ENCODE measurements around the gene FAM13A.

Gene FAM13A

DNA sequence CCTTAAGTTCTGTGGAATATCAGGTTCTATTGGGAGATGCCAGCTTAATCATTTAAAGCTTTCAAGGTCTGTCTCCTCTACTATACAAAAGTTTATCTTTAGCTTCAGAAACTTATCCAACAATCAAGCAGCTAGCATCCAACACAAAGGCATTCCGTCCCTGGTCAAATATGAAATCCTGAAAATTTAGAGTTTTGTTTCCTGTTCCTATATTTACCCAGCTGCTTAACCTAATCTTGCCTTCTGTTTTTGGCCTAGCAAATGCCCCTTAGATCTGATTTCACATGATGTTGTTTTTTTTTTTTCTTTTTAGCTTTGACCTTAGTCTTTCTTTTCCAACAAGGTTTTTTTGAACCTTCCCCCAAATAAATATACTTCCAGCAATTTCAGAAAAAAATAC is 33.8 kb downstream of the FAM13A start:
- H4K20me1 ChIP-seq (ENCODE audit: insufficient read depth, low read length), result no peaks in the 10 kb centered on the region
- no peak for TF ChIP-seq CTCF (IDR thresholded peaks at IDR 0.05; ENCODE audit: low read length)
- TF ChIP-seq EZH2 (optimal IDR thresholded peaks at IDR 0.05; ENCODE audit: low read depth, low read length), result no peak
- TF ChIP-seq EZH2phosphoT487 (IDR thresholded peaks at IDR 0.05; ENCODE audit: low read length), result no peak
- no peaks in the 10 kb centered on the region for H3K4me1 ChIP-seq (ENCODE audit: low read length)
- H3K9me3 ChIP-seq (replicated peaks; ENCODE audit: insufficient read depth, low read length), result no peaks in the 10 kb centered on the region
- H3K27ac ChIP-seq (ENCODE audit: low read length), result no peak overlapping the region
- no peaks in the 10 kb centered on the region for H3K27me3 ChIP-seq (replicated peaks; ENCODE audit: insufficient read depth, low read length)
- no peak for DNase-seq
- H3F3A ChIP-seq (ENCODE audit: insufficient read depth, low read length), result no peaks in the 10 kb centered on the region
- H3K4me3 ChIP-seq (ENCODE audit: low read length), result no peak overlapping the region
- H3K9ac ChIP-seq (ENCODE audit: low read length), result no peak overlapping the region
- H3K9me2 ChIP-seq (replicated peaks; ENCODE audit: insufficient read depth, low read length), result no peaks in the 10 kb centered on the region
- no peaks in the 10 kb centered on the region for H3K36me3 ChIP-seq (replicated peaks; ENCODE audit: insufficient read depth, low read length)
- H3K4me2 ChIP-seq (ENCODE audit: low read depth, low read length), result no peak overlapping the region
- no peaks in the 10 kb centered on the region for H3K79me2 ChIP-seq (ENCODE audit: low read length)
- H2AFZ ChIP-seq (ENCODE audit: low read length), result no peak overlapping the region

GRCh38 chr4:89022426-89023128 is 34.4 kb downstream of the FAM13A start:
- DNase-seq, result no peak

DNA sequence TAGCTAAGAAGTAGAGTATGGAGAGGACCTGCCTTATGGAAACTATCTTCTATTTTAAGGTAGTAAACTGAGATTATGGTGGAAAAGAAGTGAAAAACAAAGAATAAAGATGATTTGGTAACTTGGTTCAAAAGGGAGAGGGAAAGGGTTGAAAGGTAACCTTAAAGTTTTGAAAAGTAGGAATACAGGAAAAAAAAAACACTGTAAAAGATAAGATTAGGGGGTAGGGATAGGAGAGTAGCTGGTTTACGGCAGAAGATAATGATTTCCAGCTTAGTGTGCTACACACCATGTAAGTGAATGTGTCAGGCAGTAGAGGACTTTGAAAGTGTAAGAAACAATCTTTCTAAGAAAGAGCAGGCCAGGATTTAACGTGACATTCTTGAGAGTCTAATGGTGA is 35.3 kb downstream of the FAM13A start:
- H3K36me3 ChIP-seq (replicated peaks; ENCODE audit: insufficient read depth, low read length), result no peaks in the 10 kb centered on the region

More at GRCh38 chr4:89022426-89023128, 34.4 kb downstream of the FAM13A start:
- Histone ChIP-seq H3K27me3 (replicated peaks; ENCODE audit: insufficient read depth, low read length) (no peaks in the 10 kb centered on the region), H3K27ac (ENCODE audit: low read length) (no peak overlapping the region), H3K9ac (ENCODE audit: low read length) (no peak overlapping the region), H2AFZ (ENCODE audit: low read length) (no peak overlapping the region), H3K9me2 (replicated peaks; ENCODE audit: insufficient read depth, low read length) (no peaks in the 10 kb centered on the region), H3K4me3 (ENCODE audit: low read length) (no peak overlapping the region), H3K36me3 (replicated peaks; ENCODE audit: insufficient read depth, low read length) (no peaks in the 10 kb centered on the region), H3K4me1 (ENCODE audit: low read length) (no peaks in the 10 kb centered on the region), H3K4me2 (ENCODE audit: low read depth, low read length) (no peak overlapping the region), H3F3A (ENCODE audit: insufficient read depth, low read length) (no peaks in the 10 kb centered on the region), H3K79me2 (ENCODE audit: low read length) (no peaks in the 10 kb centered on the region), H3K9me3 (replicated peaks; ENCODE audit: insufficient read depth, low read length) (no peaks in the 10 kb centered on the region), H4K20me1 (ENCODE audit: insufficient read depth, low read length) (no peaks in the 10 kb centered on the region)
- TF ChIP-seq CTCF (IDR thresholded peaks at IDR 0.05; ENCODE audit: low read length), result no peak
- no peak for TF ChIP-seq EZH2phosphoT487 (IDR thresholded peaks at IDR 0.05; ENCODE audit: low read length)
- TF ChIP-seq EZH2 (optimal IDR thresholded peaks at IDR 0.05; ENCODE audit: low read depth, low read length), result no peak

More for the DNA sequence above, 35.3 kb downstream of the FAM13A start:
- H3K79me2 ChIP-seq (ENCODE audit: low read length), result no peaks in the 10 kb centered on the region
- no peak overlapping the region for H3K4me2 ChIP-seq (ENCODE audit: low read depth, low read length)
- no peak overlapping the region for H3K4me3 ChIP-seq (ENCODE audit: low read length)
- H2AFZ ChIP-seq (ENCODE audit: low read length), result no peak overlapping the region
- TF ChIP-seq EZH2phosphoT487 (IDR thresholded peaks at IDR 0.05; ENCODE audit: low read length) (no peak), CTCF (IDR thresholded peaks at IDR 0.05; ENCODE audit: low read length) (no peak), EZH2 (optimal IDR thresholded peaks at IDR 0.05; ENCODE audit: low read depth, low read length) (no peak)
- no peaks in the 10 kb centered on the region for H4K20me1 ChIP-seq (ENCODE audit: insufficient read depth, low read length)
- no peak overlapping the region for H3K9ac ChIP-seq (ENCODE audit: low read length)
- no peak overlapping the region for H3K27ac ChIP-seq (ENCODE audit: low read length)
- no peak for DNase-seq
- no peaks in the 10 kb centered on the region for H3K4me1 ChIP-seq (ENCODE audit: low read length)
- H3K27me3 ChIP-seq (replicated peaks; ENCODE audit: insufficient read depth, low read length), result no peaks in the 10 kb centered on the region
- H3F3A ChIP-seq (ENCODE audit: insufficient read depth, low read length), result no peaks in the 10 kb centered on the region
- no peaks in the 10 kb centered on the region for H3K9me3 ChIP-seq (replicated peaks; ENCODE audit: insufficient read depth, low read length)
- H3K9me2 ChIP-seq (replicated peaks; ENCODE audit: insufficient read depth, low read length), result no peaks in the 10 kb centered on the region

Data from MM.1S (cell line).